Urothelium cell line (cell line): Measurements from ENCODE around the gene PRMT7.
A peak's percentile ranks its signal among the peaks of the same experiment; 100 is the strongest.

Experiments
- DNase-seq: peaks from one replicate; pipeline ENCODE4 v3.0.0; 2011; ENCODE audit warnings: low spot score, mixed read lengths
- FAIRE-seq: peaks from 2 replicates; lab custom pipeline; 2011; peaks lifted over from hg19 to GRCh38; lab: Jason Lieb, UNC

The PRMT7 gene

DNA sequence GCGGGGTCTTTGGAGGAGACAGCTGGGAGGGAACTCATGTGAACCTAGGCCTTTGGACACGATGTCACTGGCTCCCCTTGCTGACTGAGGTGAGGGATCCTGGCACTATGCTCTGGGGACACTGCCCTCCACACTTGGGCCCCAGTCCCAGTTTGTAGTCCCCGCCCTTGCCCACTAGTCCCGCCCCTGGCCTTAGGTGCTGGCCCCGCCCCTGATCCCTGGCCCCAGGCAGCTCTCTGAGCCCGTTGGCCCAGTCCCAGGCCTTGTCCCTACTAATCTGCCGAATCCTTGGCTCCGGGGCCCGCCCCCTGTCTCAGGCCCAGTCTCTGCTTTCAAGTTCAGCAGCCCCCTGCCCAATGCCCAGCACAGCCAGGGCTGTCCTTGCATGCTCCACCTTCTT, 76.5 kb downstream of the PRMT7 start:
- FAIRE-seq (no peak), DNase-seq (no peak)

DNA sequence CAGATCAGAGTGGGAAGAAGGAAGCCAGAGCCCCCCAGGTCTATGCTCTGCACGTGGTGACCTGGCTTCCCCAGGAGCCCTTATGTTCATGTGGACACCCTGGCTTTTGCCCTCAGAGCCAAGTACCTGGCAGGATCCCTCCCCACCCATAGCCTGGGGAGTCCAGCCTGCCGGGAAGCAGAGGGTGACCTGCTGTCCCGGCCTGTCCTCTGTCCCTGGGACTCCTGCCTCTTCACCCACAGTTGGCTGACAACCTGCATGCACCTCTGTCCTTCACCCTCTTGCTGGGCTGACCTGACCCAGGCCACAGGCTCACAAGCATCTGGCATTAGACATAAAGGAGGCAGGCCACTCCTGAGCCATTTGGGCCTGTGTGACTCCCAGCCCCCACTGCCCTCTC, 77.3 kb downstream of the PRMT7 start:
- no peak for FAIRE-seq

DNA sequence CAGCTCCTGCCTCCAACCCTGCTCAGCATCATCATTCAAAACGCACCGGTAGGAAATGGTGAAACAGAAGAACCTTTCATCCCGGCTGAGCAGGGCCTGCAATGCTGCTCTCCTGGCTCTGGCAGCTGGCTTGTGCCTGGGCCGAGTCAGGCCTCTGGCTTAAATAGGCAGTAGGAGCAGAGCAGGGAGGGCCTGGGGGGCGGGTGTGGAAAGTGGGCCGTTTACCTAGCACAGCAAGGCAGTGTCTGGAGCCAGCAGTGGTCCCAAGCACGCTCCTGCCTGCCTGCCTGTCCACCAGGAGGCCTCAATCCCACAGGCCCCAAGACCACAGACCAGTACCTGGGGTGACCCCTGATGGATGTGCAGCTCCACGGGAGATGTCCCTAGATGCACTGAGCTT, 78.2 kb downstream of the PRMT7 start:
- FAIRE-seq (no peak), DNase-seq (no peak)

More for the DNA sequence above, 77.3 kb downstream of the PRMT7 start:
- no peak for DNase-seq

GRCh38 chr16:68389750-68390371, 79.0 kb downstream of the PRMT7 start:
- DNase-seq, result no peak
- no peak for FAIRE-seq

DNA sequence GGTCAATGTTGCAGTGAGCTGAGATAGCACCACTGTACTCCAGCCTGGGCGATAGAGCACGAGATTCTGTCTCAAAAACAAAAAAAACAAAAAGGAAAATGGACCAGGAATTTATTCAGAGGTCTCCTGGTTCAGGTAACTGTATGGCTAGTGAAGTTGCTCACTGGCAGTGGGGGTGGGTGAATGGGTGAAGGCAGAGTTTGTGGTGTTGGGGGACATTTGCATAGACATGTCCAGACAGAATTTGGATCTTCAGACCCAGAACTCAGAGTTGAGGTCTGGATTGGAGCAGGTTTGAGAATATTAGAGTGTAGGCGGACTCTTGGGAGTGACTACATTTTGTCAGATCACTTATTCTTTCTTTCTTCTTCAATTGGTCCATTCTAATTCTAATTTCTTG, 82.5 kb downstream of the PRMT7 start:
- DNase-seq, result no peak
- FAIRE-seq, result no peak

GRCh38 chr16:68395167-68395786, 84.5 kb downstream of the PRMT7 start:
- no peak for DNase-seq
- FAIRE-seq, result no peak

- FAIRE-seq (no peak), DNase-seq (no peak)
Observed at GRCh38 chr16:68395815-68396214, 85.0 kb downstream of the PRMT7 start.

DNA sequence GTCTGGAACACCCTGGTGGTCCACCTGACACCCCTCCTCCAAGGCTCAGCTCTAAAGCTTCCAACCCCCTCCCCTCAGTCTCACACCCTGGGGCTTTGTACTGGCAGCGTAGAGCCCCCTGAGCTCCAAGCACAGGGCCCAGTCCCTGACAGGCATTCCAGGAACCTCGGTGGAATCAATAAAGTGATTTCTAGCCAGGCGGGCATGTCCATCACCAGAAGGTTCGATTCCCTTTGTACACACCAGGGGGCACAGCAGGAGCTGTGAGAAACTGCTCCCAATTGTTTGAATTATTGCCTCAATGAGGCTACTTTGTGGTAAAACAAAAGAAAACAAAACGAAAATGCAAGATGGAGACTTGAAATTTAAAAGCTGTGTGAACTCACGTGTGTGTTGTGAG, 85.7 kb downstream of the PRMT7 start:
- FAIRE-seq (no peak), DNase-seq (peak; percentile 31)

DNA sequence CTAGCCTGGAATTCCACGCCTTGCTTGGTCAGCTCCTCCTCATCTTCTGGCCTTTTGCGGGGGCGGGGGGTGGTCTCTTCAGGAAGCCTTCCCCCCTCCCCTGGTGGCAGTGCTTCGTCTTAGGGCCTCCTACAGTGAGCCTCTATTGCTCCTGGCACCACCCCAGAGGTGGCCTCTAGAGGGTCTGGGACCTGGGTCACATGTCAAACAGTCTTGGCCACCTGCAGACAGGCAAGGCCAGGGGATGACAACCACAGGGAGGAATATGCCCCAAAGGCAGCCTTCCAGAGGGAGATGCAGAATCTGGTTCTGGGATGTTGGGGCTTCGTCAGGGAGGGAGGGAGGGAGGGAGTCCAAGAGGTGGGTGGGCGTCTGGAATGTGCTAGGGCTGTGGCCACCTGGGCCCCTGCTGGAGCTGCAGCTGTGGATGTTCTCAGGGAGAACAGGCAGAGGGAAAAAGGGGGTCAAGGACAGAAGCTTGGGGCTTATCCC, 86.9 kb downstream of the PRMT7 start:
- FAIRE-seq (no peak), DNase-seq (no peak)

GRCh38 chr16:68399456-68399855, 88.6 kb downstream of the PRMT7 start:
- FAIRE-seq (no peak), DNase-seq (no peak)

GRCh38 chr16:68400083-68400923, 89.5 kb downstream of the PRMT7 start:
- DNase-seq (no peak), FAIRE-seq (no peak)

DNA sequence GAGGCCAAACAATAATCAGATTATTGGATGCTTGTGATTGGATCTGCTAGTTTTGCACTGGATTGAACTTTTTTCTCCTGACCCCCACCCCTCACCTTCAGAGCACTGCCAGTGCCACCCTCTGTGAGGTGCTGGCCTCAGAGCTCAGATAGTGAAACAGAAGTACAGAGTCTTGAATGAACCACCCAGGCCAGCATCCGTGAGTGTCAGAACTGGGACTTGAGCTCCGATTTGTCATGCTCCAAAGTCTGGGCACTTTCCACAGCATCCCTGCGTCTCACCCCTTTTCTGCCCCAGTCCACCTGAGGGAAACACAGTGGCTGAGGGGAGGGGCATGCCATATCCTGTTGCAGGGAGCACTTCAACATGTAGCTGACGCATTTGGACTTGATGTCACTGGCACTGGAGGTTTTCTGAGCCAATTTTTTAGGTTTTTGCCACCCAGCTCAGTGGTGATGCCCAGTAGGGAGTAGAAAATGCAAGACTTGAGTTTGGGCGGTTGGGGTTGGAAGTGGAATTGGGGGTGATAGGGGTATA, 90.2 kb downstream of the PRMT7 start:
- FAIRE-seq, result no peak

GRCh38 chr16:68401871-68402747, 91.3 kb downstream of the PRMT7 start:
- FAIRE-seq (no peak), DNase-seq (peak; percentile 42)

More for the DNA sequence above, 90.2 kb downstream of the PRMT7 start:
- no peak for DNase-seq

DNA sequence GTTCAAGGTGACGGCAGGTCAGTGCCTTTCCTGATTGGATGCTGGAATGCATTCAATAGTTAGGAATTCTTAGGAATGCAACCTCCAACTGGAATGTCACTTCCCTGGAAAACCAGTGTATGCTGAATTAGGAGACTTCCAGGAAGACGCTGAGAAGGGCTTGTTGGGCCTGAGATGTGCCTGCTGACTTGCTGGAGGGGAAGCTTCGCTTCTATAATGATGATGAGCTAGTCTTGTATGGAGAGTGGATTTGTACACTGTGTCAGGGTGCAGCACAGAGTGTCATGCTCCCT, 91.9 kb downstream of the PRMT7 start:
- DNase-seq, result no peak
- FAIRE-seq, result no peak

DNA sequence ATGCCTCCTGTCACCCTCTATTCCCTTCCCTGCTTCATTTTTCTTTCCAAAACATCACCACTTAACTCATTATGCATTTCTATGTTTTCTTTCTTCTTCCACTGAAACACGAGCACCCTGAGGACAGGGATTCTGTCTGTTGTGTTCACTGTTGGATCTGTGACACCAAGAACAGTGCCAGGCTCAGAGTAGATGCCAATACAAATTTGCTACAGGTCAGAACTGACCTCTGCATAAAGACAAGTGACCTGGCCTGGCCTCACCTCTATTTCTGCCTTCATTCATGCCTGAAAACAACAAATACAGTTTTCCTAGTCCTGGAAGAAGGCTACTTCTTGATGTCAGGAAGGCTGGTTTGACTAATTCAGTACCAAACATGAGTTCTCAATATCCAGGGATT, 92.4 kb downstream of the PRMT7 start:
- FAIRE-seq, result no peak

GRCh38 chr16:68403704-68404103, 92.9 kb downstream of the PRMT7 start:
- FAIRE-seq, result no peak

More for the DNA sequence above, 92.4 kb downstream of the PRMT7 start:
- DNase-seq, result no peak

GRCh38 chr16:68404736-68405345, 94.0 kb downstream of the PRMT7 start:
- no peak for DNase-seq
- FAIRE-seq, result no peak

More at GRCh38 chr16:68403704-68404103, 92.9 kb downstream of the PRMT7 start:
- no peak for DNase-seq

DNA sequence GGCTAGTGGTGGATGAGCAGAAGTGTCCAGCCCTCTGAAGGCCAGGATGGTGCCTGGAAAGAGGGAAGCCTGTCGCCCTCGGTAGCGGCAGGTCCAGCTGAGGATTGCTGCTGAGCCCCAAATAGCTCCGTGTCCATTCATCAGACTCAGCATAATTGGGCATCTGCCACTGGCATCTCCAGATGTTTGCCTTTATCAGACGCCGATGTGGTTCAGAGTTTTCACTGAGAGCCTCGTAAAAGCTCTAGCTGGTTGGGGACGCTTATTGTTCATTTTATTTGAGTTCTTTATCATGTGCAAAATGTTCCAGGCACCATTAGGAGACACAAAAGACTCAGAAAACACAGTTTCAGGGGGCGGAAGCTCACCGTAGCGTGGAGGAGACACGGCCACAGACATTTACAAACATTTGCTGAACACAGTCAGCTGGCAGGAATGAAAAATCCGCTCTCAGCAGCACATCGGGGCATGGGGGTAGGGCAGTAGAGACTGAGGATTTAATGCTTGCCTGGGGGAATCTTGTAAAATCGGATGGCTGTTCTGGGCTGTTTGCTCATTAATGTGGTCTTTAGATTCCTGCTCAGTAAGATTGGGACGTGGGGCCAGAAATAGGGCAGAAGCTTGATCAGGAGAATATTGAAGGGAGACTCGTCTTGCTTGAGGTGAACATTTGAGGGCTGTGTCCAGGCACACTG, 95.8 kb downstream of the PRMT7 start:
- peak; percentile 33 for DNase-seq
- no peak for FAIRE-seq
